ENCODE measurements around the gene BET1L. TPM values are rescaled to one million over a fixed set of nuclear protein-coding genes. Genes with fewer than 3 reads are reported as not detected.
A peak's percentile ranks its signal among the peaks of the same experiment; 100 is the strongest.

BET1L gene
- total RNA-seq, 1 donor from 2014 or later: 44.3 TPM

DNA sequence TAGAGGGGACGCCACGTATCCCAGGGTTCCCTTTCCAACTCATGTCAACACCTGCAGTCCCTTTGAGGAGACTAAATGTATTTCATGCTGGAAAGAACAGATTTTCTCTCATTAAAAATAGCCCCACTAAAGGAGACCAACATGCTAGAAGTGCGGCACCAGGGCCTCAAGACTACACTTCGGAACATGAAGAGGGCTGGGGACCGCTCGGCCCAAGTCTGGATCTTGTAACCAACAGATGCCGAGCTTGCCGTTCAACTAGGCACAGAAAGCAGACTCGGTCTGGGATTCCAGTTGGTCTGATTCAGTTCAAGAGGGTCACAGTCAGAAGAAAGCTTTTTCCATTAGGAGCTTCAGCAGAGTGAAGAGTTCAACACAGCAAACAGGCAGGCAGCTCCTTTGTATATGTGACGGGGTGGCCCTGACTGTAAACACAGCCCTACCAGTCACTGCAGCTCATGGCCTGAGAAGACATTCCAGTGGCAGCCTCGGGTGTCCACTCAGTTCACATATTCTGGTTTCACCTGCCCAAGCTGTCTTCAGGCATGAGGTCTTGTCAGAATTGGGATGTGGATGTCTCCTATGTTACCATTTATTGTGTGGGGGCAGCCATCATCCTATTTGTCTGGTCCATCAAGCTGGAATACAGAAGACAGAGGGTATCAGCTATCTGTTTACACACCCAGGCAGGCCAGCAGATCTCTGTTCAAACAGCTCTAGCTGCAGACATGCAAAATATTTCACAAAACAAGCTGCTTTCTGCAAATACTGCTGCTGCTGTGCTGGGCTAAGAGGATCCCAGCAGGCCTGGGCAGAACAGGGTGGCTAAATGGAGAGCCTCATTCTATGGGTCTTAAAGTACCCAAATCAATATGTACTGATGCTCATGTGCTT, 9.1 kb upstream of the BET1L start:
- Mint-ChIP-seq H3K4me3 (no peak overlapping the region), H3K27me3 (ENCODE audit: low read depth) (no peaks in the 10 kb centered on the region), H3K9me3 (no peaks in the 10 kb centered on the region), H3K36me3 (ENCODE audit: low read depth) (peaks cover 5% of the 10 kb centered on the region), H3K4me1 (peaks cover 2% of the 10 kb centered on the region), H3K27ac (ENCODE audit: unreplicated experiment) (no peak overlapping the region)
- no peak for DNase-seq (ENCODE audit: low read depth, low spot score)
- TF ChIP-seq, protein P1, sequence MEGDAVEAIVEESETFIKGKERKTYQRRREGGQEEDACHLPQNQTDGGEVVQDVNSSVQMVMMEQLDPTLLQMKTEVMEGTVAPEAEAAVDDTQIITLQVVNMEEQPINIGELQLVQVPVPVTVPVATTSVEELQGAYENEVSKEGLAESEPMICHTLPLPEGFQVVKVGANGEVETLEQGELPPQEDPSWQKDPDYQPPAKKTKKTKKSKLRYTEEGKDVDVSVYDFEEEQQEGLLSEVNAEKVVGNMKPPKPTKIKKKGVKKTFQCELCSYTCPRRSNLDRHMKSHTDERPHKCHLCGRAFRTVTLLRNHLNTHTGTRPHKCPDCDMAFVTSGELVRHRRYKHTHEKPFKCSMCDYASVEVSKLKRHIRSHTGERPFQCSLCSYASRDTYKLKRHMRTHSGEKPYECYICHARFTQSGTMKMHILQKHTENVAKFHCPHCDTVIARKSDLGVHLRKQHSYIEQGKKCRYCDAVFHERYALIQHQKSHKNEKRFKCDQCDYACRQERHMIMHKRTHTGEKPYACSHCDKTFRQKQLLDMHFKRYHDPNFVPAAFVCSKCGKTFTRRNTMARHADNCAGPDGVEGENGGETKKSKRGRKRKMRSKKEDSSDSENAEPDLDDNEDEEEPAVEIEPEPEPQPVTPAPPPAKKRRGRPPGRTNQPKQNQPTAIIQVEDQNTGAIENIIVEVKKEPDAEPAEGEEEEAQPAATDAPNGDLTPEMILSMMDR (conservative IDR thresholded peaks at IDR 0.05): no peak

DNA sequence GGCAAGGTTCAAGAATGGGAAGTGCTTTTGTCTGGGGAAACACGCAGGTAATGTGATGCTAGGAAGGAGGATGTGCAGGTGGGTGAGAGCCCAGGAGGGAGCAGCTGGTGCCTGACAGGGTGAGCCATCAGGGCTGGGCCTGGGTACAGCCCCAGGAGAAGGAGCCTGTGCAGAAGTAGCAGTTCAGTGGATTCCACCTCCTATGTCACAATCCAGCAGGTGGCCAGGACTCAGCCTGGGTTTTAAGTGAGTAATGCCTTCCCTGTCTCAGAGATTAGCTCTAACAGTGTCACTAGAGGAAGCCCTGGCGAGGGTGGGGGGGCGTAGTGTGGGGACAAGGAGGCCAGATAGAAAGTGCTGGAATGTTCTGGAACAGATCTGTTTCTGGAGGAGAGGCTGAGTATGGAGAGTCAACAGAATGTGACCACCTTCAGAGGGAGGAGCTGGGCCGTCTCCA, 8.4 kb upstream of the BET1L start:
- no peak for DNase-seq (ENCODE audit: low read depth, low spot score)
- Mint-ChIP-seq H3K9me3 (no peaks in the 10 kb centered on the region), H3K4me1 (peaks cover 4% of the 10 kb centered on the region)

DNA sequence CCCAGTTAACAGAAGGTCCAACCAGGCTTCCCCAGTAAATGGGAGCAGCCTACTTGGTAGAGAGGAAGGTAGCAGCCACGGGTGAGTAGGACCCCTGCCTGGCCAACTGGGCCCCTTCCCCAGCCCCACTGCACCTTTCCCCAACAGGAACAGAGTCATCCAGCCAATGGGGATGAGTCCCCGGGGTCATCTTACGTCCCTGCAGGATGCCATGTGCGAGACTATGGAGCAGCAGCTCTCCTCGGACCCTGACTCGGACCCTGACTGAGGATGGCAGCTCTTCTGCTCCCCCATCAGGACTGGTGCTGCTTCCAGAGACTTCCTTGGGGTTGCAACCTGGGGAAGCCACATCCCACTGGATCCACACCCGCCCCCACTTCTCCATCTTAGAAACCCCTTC, 6.9 kb upstream of the BET1L start:
- Mint-ChIP-seq H3K4me1 (peaks cover 12% of the 10 kb centered on the region), H3K9me3 (no peaks in the 10 kb centered on the region), H3K36me3 (ENCODE audit: low read depth) (peaks cover 6% of the 10 kb centered on the region), H3K27ac (ENCODE audit: unreplicated experiment) (no peak overlapping the region), H3K4me3 (peak overlapping the region; percentile 57), H3K27me3 (ENCODE audit: low read depth) (no peaks in the 10 kb centered on the region)
- no peak for DNase-seq (ENCODE audit: low read depth, low spot score)
- TF ChIP-seq, protein P1 (conservative IDR thresholded peaks at IDR 0.05): no peak

More for the DNA sequence above, 8.4 kb upstream of the BET1L start:
- Mint-ChIP-seq H3K27ac (ENCODE audit: unreplicated experiment) (peak overlapping the region; percentile 83), H3K27me3 (ENCODE audit: low read depth) (no peaks in the 10 kb centered on the region), H3K36me3 (ENCODE audit: low read depth) (peaks cover 6% of the 10 kb centered on the region), H3K4me3 (no peak overlapping the region)
- TF ChIP-seq, protein P1 (conservative IDR thresholded peaks at IDR 0.05): no peak

DNA sequence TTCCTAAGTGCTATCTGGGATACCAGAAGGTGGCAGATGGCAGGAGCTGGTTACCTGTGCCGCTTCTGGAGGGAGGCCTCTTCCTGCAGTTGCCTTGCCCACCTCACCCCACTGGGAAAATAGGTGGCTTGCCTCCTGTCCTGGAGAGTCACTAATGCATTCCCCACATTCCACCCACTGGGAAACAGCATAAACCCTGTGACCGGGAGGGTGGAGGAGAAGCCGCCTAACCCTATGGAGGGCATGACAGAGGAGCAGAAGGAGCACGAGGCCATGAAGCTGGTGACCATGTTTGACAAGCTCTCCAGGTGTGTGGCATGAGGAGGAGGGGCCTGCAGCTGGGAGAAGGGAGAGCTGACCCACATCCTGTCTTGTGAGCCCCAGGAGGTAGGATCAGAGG, 5.9 kb upstream of the BET1L start:
- Mint-ChIP-seq H3K27me3 (ENCODE audit: low read depth) (no peaks in the 10 kb centered on the region), H3K27ac (ENCODE audit: unreplicated experiment) (no peak overlapping the region), H3K9me3 (no peaks in the 10 kb centered on the region), H3K36me3 (ENCODE audit: low read depth) (peaks cover 6% of the 10 kb centered on the region), H3K4me1 (peaks cover 14% of the 10 kb centered on the region), H3K4me3 (peak overlapping the region; percentile 16)
- TF ChIP-seq, protein P1 (conservative IDR thresholded peaks at IDR 0.05): no peak
- no peak for DNase-seq (ENCODE audit: low read depth, low spot score)

DNA sequence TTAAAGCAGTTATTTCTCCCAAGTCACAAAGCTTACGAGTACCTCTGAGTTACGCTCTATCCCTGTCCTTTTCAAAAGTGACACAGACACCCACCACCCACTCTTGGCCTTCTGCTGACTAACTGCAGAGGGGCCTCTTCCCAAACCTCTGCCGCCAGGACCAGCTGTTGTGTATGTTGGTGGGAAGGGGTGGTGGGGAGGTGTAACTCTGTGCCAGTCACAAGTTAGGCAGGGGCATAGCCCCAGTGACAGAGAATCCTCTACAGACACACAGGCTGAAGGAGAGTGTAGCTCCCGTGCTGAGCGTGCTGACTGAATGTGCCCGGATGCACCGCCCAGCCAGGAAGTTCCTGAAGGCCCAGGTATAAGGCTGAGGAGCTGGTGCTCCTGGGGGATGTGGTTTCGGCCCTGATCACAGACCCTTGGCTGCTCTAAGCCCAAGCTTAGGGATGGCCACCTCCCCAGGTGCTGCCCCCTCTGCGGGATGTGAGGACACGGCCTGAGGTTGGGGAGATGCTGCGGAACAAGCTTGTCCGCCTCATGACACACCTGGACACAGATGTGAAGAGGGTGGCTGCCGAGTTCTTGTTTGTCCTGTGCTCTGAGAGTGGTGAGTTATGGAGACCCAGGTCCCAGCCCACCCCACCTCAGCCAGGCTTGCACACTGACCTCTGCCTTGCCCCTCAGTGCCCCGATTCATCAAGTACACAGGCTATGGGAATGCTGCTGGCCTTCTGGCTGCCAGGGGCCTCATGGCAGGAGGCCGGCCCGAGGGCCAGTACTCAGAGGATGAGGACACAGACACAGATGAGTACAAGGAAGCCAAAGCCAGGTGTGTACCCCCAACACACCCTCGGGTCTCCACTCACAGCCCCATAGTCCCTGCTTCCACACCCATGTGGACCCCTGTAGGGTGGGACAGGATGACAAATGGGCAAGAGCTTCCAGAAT, 5.2 kb upstream of the BET1L start:
- H3K36me3 Mint-ChIP-seq (ENCODE audit: low read depth): peaks cover 9% of the 10 kb centered on the region

More for the DNA sequence above, 5.2 kb upstream of the BET1L start:
- Mint-ChIP-seq H3K27me3 (ENCODE audit: low read depth) (peaks cover 2% of the 10 kb centered on the region), H3K27ac (ENCODE audit: unreplicated experiment) (no peak overlapping the region), H3K4me3 (peak overlapping the region; percentile 81), H3K4me1 (peaks cover 21% of the 10 kb centered on the region), H3K9me3 (no peaks in the 10 kb centered on the region)
- TF ChIP-seq, protein P1 (conservative IDR thresholded peaks at IDR 0.05): no peak
- DNase-seq (ENCODE audit: low read depth, low spot score): no peak

All from neural crest cell (in vitro differentiated cells).